Stomach (tissue), 9 donors: ENCODE results near the gene BACH1. TPM values are rescaled to one million over a fixed set of nuclear protein-coding genes. Genes with fewer than 3 reads are reported as not detected.

Experiments used
- DNase-seq, 2 donors: peaks; one replicate each; pipeline versions ENCODE4 v3.0.0 to v3.0.0-alpha.2; 2013 to 2019
- H3K27ac ChIP-seq, 5 donors: fragments of 200-600 bp in 4 of 5; sonication (generic) in 4 of 5; one replicate each; pipeline ENCODE4 v1.5.1; 2013 to 2019; ENCODE audit warnings: mild to moderate bottlenecking in 1 of 5, moderate library complexity in 1 of 5
- H3K27me3 ChIP-seq, 3 donors: fragments of 200-600 bp; sonication (generic); one replicate each; pipeline ENCODE4 v1.5.1; 2017 to 2019; ENCODE audit warnings: mixed run types in 1 of 3
- H3K36me3 ChIP-seq, 4 donors: fragments of 200-600 bp; sonication (generic); 1 replicate in 3 of 4; 2 replicates in 1 of 4; pipeline ENCODE4 v1.5.1; 2016 to 2019
- H3K4me1 ChIP-seq, 4 donors: fragments of 200-600 bp; sonication (generic); one replicate each; pipeline ENCODE4 v1.5.1; 2016 to 2019
- H3K4me3 ChIP-seq, 4 donors: fragments of 200-600 bp; sonication (generic) in 3 of 4; one replicate each; pipeline ENCODE4 v1.5.1; 2016 to 2019; ENCODE audit warnings: mild to moderate bottlenecking in 1 of 4
- H3K9me3 ChIP-seq, 4 donors: fragments of 200-600 bp; sonication (generic); one replicate each; pipeline ENCODE4 v1.5.1; 2016 to 2019
- CTCF ChIP-seq, 7 experiments: fragments of 450-650 bp in 4 of 7; fragments of 200-600 bp in 3 of 7; sonication (generic) in 3 of 7; IDR thresholded peaks; one replicate each; pipeline ENCODE4 v1.5.1; 2016 to 2019; ENCODE audit warnings: antibody characterized with exemption in 7 of 7, control low read depth in 2 of 7, mild to moderate bottlenecking in 1 of 7
- EP300 ChIP-seq: sonication (generic); formaldehyde crosslinking; IDR thresholded peaks from one replicate; pipeline ENCODE4 v1.6.1; 2017; ENCODE audit warnings: antibody characterized with exemption
- POLR2A ChIP-seq, 4 donors: fragments of 450-650 bp; IDR thresholded peaks; one replicate each; pipeline ENCODE4 v1.6.1; 2016; ENCODE audit warnings: antibody characterized with exemption in 4 of 4, control low read depth in 2 of 4, mild to moderate bottlenecking in 1 of 4, moderate library complexity in 1 of 4
- POLR2AphosphoS5 ChIP-seq, 3 donors: sonication (generic); formaldehyde crosslinking; IDR thresholded peaks; one replicate each; pipeline ENCODE4 v1.6.1; 2016; ENCODE audit warnings: antibody characterized with exemption in 3 of 3
- WGBS, 5 donors: extraction: QIAGEN DNeasy Blood & Tissue Kit in 3 of 5; methylation state at CpG; one replicate each; pipeline versions ENCODE4 v1.1.5 to v1.1.7; 2013 to 2018; 5-methylcytosine and 5-hydroxymethylcytosine counted together
- intact Hi-C: fragments of 100-400 bp; cut with DNase I; formaldehyde crosslinking; loops from one replicate; pipeline ENCODE4 v1.15.1; 2023; ENCODE audit warnings: low total_unique reads
- polyA plus RNA-seq, 3 donors: library from polyadenylated mRNA; stranded (reverse); fragments of 200-250 nt; gene quantifications; one replicate each; pipeline ENCODE4 v1.2.3, GENCODE V29; 2013
- total RNA-seq, 5 donors: library from RNA; depleted of rRNA; stranded (reverse); fragments of >200 nt; gene quantifications; one replicate each; pipeline versions ENCODE4 v1.1.0 to v1.2.3, GENCODE V29; 2014 to 2016
- donor health status: healthy with polysubstance abuse.
- donor health status: Bipolar disorder and iron deficiency.
- donor health status: healthy.

BACH1 gene
- total and polyA plus RNA-seq, 8 donors, result 4.2 to 107 (median 24.2) TPM

- no peaks in the 10 kb centered on the region for H3K9me3 ChIP-seq
- H3K36me3 ChIP-seq, result peaks cover 0 to 21% (median 19%) of the 10 kb centered on the region in 4 donors
- no peak for TF ChIP-seq POLR2A (IDR thresholded peaks at IDR 0.05)
- WGBS, 5 donors, result 76 to 84% (median 81%) methylated on average over 2 of the region's 2 CpGs
- peak in 1 of 2 donors; percentile 34 for DNase-seq
- peaks cover 11 to 80% (median 46%) of the 10 kb centered on the region in 4 donors for H3K4me1 ChIP-seq
- intact Hi-C loops, result no loop called here
- H3K27ac ChIP-seq, result no peak overlapping the region
- H3K27me3 ChIP-seq, result no peaks in the 10 kb centered on the region
- no peak overlapping the region for H3K4me3 ChIP-seq
Observed at GRCh38 chr21:29318354-29318753, 19.6 kb downstream of the BACH1 start.

GRCh38 chr21:29320031-29320430 is 21.3 kb downstream of the BACH1 start:
- no peak overlapping the region for H3K4me3 ChIP-seq
- no peak for TF ChIP-seq POLR2AphosphoS5 (IDR thresholded peaks at IDR 0.05)
- no peak for TF ChIP-seq POLR2A (IDR thresholded peaks at IDR 0.05)
- no peak for TF ChIP-seq CTCF (IDR thresholded peaks at IDR 0.05)
- no peak for TF ChIP-seq EP300
- H3K4me1 ChIP-seq, result peaks cover 7 to 64% (median 38%) of the 10 kb centered on the region in 4 donors
- WGBS, 5 donors, result 77 to 89% (median 87%) methylated on average over 6 of the region's 6 CpGs
- H3K36me3 ChIP-seq, result peaks cover 3 to 26% (median 23%) of the 10 kb centered on the region in 4 donors
- H3K9me3 ChIP-seq, result no peaks in the 10 kb centered on the region
- intact Hi-C loops, result no loop called here
- no peaks in the 10 kb centered on the region for H3K27me3 ChIP-seq
- no peak for DNase-seq
- H3K27ac ChIP-seq, result peak overlapping the region in 1 of 5 donors; percentile 17

GRCh38 chr21:29321217-29321616 is 22.5 kb downstream of the BACH1 start:
- no peak for DNase-seq
- 96 to 99% (median 98%) methylated on average over 11 of the region's 11 CpGs for WGBS, 5 donors

GRCh38 chr21:29321932-29322928 is 23.5 kb downstream of the BACH1 start:
- H3K9me3 ChIP-seq, result no peaks in the 10 kb centered on the region
- no peaks in the 10 kb centered on the region for H3K27me3 ChIP-seq
- H3K4me3 ChIP-seq, result no peak overlapping the region
- 88 to 89% (median 89%) methylated on average over 11 of the region's 11 CpGs for WGBS, 5 donors
- intact Hi-C loops, result no loop called here
- no peak for DNase-seq
- H3K27ac ChIP-seq, result no peak overlapping the region
- TF ChIP-seq CTCF (IDR thresholded peaks at IDR 0.05), result no peak
- TF ChIP-seq EP300, result no peak
- TF ChIP-seq POLR2AphosphoS5 (IDR thresholded peaks at IDR 0.05), result no peak
- TF ChIP-seq POLR2A (IDR thresholded peaks at IDR 0.05), result no peak
- H3K4me1 ChIP-seq, result peaks cover under 1 to 43% (median 26%) of the 10 kb centered on the region in 4 donors
- H3K36me3 ChIP-seq, result peaks cover 6 to 40% (median 36%) of the 10 kb centered on the region in 4 donors

More at GRCh38 chr21:29321217-29321616, 22.5 kb downstream of the BACH1 start:
- Histone ChIP-seq H3K4me3 (no peak overlapping the region), H3K9me3 (no peaks in the 10 kb centered on the region), H3K27me3 (no peaks in the 10 kb centered on the region), H3K4me1 (peaks cover 7 to 53% (median 32%) of the 10 kb centered on the region in 4 donors), H3K27ac (no peak overlapping the region), H3K36me3 (peaks cover 3 to 30% (median 26%) of the 10 kb centered on the region in 4 donors)
- intact Hi-C loops, result no loop called here
- no peak for TF ChIP-seq POLR2AphosphoS5 (IDR thresholded peaks at IDR 0.05)
- no peak for TF ChIP-seq POLR2A (IDR thresholded peaks at IDR 0.05)
- no peak for TF ChIP-seq EP300
- TF ChIP-seq CTCF (IDR thresholded peaks at IDR 0.05), result no peak
